ENCODE data around the gene FSTL1. TPM values are rescaled to one million over a fixed set of nuclear protein-coding genes. Genes with fewer than 3 reads are reported as not detected.

The FSTL1 gene
- total RNA-seq, 1 donor from 2014 or later = 790 TPM

DNA sequence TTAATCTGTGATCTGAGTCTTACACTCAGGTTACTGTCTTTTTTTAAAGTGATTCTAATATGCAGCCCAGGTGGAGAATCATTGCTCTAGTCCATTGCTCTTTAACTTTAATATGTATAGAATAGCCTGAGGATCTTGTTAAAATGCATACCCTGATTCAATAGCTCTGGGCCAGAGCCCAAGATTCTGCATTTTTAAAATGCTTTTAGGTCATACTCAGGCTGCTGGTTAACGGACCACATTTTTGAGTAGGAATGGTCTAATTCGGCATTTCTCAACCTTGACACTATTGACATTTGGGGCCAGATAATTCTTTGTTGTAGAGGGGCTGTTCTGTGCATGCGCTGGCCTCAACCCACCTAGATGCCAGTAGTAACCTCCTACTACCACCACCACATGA lies 20.9 kb upstream of the FSTL1 start:
- intact Hi-C loops (cut with DNase I) = loop anchor here (2.0 kb wide), 1 partner anchor 25 kb away; no protein-coding TSS in a partner anchor

DNA sequence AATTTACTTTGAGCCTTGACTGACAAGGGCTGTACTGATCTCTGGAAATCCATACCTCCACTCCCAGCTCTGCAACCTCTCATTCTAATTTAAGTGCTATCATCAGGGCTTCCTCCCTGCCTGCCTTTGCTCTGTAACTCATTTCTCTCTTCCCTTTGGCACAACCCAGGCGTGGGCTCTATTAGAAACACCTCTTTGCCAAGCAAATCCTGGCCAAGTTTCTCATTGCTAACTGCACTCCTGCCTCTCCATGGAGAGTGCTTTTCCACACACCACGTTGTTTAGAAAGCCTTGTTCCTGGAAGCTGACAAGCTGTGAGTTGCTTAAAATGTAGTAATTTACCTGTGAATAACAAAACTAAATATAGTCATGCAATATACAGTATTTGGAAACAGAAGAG lies 20.1 kb upstream of the FSTL1 start:
- Histone ChIP-seq H3K9me3 (no peaks in the 10 kb centered on the region), H3K4me1 (peaks cover 0 to 13% of the 10 kb centered on the region in 2 donors), H3K27ac (peak overlapping the region in 1 of 2 donors; percentile 14), H3K27me3 (no peaks in the 10 kb centered on the region), H3K36me3 (no peaks in the 10 kb centered on the region), H3K4me3 (no peak overlapping the region)
- TF ChIP-seq, protein P1, sequence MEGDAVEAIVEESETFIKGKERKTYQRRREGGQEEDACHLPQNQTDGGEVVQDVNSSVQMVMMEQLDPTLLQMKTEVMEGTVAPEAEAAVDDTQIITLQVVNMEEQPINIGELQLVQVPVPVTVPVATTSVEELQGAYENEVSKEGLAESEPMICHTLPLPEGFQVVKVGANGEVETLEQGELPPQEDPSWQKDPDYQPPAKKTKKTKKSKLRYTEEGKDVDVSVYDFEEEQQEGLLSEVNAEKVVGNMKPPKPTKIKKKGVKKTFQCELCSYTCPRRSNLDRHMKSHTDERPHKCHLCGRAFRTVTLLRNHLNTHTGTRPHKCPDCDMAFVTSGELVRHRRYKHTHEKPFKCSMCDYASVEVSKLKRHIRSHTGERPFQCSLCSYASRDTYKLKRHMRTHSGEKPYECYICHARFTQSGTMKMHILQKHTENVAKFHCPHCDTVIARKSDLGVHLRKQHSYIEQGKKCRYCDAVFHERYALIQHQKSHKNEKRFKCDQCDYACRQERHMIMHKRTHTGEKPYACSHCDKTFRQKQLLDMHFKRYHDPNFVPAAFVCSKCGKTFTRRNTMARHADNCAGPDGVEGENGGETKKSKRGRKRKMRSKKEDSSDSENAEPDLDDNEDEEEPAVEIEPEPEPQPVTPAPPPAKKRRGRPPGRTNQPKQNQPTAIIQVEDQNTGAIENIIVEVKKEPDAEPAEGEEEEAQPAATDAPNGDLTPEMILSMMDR (IDR thresholded peaks at IDR 0.05) = no peak
- intact Hi-C loops (cut with DNase I) = loop anchor here (2.0 kb wide), 1 partner anchor 26 kb away; no protein-coding TSS in a partner anchor
- no peak for DNase-seq (ENCODE audit: low spot score in 2 of 2)

More for the DNA sequence above, 20.9 kb upstream of the FSTL1 start:
- Histone ChIP-seq H3K9me3 (no peaks in the 10 kb centered on the region), H3K4me1 (peaks cover 0 to 13% of the 10 kb centered on the region in 2 donors), H3K27ac (no peak overlapping the region), H3K27me3 (no peaks in the 10 kb centered on the region), H3K36me3 (no peaks in the 10 kb centered on the region), H3K4me3 (no peak overlapping the region)
- TF ChIP-seq, protein P1 (IDR thresholded peaks at IDR 0.05) = no peak
- DNase-seq (ENCODE audit: low spot score in 2 of 2) = no peak

- intact Hi-C loops (cut with DNase I) = loop anchor here (2.0 kb wide), 2 partner anchors 19 to 27 kb away; partner anchors contain the start of gene FSTL1
- TF ChIP-seq, protein P1 (IDR thresholded peaks at IDR 0.05) = no peak
- no peak for DNase-seq (ENCODE audit: low spot score in 2 of 2)
- H3K4me3 ChIP-seq = no peak overlapping the region
- no peaks in the 10 kb centered on the region for H3K27me3 ChIP-seq
- H3K27ac ChIP-seq = peak overlapping the region; percentile 14 to 40
- H3K36me3 ChIP-seq = no peaks in the 10 kb centered on the region
- H3K9me3 ChIP-seq = no peaks in the 10 kb centered on the region
- peaks cover 0 to 13% of the 10 kb centered on the region in 2 donors for H3K4me1 ChIP-seq
Observed at GRCh38 chr3:120469882-120470301, 19.1 kb upstream of the FSTL1 start.

DNA sequence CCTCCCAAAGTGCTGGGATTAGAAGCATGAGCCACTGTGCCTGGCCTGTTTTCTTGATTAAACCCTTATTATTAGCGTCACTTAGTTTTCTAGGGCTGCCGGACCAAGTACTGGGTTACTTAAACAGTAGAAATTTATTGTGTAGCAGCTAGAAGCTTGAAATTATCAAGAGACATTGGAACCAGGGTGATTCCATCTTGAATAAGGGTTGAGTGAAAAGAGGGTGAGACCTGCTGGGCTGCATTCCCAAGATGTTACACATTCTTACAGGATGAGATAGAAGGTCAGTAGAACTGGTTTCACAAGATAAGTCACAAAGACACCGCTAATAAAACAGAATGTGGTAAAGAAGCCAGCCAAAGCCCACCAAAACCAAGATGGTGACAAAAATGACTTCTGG lies 18.6 kb upstream of the FSTL1 start:
- TF ChIP-seq, protein P1 (IDR thresholded peaks at IDR 0.05) = no peak
- H3K27me3 ChIP-seq = no peaks in the 10 kb centered on the region

DNA sequence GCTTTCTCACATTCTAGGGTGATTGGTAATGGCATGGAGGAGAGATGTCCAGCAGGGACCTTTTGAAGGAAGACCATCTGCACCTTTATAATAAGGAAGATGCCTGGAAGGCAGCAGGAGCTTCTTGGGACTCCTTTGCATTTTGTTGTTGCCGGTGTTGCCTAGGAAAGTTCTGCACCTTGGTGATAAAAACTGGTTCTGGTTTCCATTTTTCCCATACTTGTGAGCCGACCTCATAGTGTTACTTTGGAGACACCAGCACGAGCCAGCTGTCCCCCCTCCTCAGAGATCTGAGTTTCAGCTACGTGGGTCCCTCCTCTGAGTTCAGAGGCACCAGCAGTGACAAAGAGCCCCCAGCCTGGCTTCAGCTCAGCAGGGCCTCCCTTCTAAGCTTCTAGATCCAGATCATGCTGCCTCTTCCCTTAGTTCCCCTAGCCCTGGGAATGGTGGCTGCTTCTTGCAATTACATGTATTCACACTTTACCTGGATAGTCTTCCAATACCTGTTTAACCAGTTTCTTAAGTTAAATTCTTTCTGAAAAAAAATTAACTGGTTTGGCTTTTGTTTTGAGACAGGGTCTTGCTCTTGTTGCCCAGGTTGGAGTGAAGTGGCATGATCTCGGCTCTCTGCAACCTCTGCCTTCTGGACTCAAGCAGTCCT lies 18.0 kb upstream of the FSTL1 start:
- peaks cover 0 to 13% of the 10 kb centered on the region in 2 donors for H3K4me1 ChIP-seq
- no peak for DNase-seq (ENCODE audit: low spot score in 2 of 2)
- H3K27me3 ChIP-seq = no peaks in the 10 kb centered on the region
- H3K9me3 ChIP-seq = no peaks in the 10 kb centered on the region
- H3K4me3 ChIP-seq = no peak overlapping the region
- no peaks in the 10 kb centered on the region for H3K36me3 ChIP-seq
- intact Hi-C loops (cut with DNase I) = loop anchor here (2.0 kb wide), 1 partner anchor 18 kb away; the partner anchor contains the start of gene FSTL1
- TF ChIP-seq, protein P1 (IDR thresholded peaks at IDR 0.05) = no peak
- no peak overlapping the region for H3K27ac ChIP-seq

More for the DNA sequence above, 18.6 kb upstream of the FSTL1 start:
- Histone ChIP-seq H3K36me3 (no peaks in the 10 kb centered on the region), H3K4me1 (peaks cover 0 to 13% of the 10 kb centered on the region in 2 donors), H3K9me3 (no peaks in the 10 kb centered on the region), H3K4me3 (no peak overlapping the region), H3K27ac (peak overlapping the region; percentile 14 to 40)
- intact Hi-C loops (cut with DNase I) = loop anchor here (2.0 kb wide), 1 partner anchor 19 kb away; the partner anchor contains the start of gene FSTL1
- DNase-seq (ENCODE audit: low spot score in 2 of 2) = no peak
